ENCODE measurements around the gene HOXB3.

Gene HOXB3

GRCh38 chr17:48568499-48569239 lies 21.4 kb downstream of the HOXB3 start:
- DNase-seq = no peak

DNA sequence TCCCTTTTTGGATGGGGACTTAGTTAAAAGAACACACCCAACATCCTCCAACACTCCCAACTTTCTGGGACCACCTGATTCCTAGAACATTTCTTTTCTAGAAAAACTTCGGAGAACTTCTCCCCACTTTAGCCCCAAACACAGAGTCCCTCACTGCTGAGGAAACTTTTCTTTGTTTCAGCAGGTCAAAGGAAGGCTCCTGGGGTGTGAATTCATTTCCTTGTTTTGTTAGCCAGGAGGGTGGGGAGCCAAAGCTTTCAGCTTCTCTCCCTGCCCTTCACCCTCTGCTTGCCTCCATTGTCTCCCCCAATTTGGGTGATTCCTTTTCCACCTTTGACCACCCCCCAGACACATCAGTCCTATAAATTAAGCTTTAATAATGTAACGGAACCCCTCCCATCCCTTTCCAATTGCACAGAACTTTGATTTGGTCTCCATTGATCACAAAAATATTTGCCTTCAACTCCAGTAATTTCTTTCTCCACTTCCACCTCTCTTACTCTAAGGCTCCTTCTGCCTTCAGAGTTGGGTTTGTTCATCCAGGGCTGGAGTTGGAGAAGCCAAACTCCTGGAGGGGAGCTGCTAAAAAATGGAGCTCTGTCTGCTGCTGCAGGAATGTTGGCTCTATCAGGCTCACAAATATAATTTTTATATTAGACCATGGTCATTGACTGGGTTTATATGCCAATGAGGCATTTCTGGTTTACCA lies 22.2 kb downstream of the HOXB3 start:
- DNase-seq = no peak

GRCh38 chr17:48567209-48567608 lies 22.8 kb downstream of the HOXB3 start:
- DNase-seq = no peak

DNA sequence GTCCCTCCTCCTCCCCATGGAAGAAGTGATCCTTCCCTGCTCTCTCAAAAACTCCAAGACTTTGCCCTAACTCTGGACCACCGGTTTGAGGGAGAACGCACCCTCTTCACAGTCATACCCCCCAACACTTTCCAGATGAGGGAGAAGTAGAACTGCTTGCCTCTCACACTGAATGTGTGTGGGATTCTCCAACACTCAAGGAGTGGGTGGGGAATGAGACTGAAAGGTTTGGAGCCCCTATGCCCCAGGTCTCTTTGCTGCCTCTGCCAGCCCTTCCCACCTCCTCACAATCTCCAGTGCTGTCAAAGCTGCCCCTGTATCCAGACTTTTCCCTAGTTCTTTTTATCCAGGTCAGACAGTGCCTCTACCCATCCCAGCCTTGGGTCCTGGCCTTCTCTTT lies 23.3 kb downstream of the HOXB3 start:
- no peak for DNase-seq

DNA sequence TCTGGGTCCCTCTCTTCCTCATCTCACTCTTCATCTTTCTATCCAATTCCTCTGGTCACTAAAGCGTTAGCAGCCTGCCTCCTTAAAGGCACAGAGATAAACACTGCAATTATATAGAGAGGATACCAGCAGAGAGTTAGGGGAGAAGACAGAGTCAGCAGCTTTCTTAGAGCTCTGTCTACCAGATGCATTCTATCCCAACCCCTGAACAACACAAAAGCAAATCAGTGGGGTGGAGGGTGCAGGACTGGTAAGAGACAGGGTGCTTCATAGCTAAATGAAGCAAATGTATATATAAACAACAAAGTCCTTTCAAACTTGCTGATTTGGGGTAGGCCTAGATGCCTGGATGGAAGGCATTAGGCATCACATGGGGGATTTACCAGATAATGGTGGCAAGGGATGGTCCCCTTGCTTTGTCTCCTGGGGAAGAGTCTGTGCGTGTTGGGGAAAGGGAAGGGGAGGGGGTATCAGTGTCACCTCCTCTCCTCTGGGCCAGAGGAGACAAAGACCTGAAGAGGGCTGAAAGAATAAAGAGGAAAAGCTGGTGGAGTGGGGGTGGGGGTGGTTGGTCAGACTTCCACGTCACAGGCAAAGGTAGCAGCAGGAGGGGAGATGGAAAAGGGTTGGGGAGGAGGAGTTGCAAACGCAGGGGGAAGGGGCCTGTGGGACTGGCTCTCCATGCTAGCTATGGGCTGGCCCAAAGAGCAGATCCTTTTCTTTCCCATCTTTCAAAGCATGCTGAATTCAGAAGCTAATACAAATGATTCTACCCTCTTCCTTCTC lies 23.9 kb downstream of the HOXB3 start:
- DNase-seq = no peak

GRCh38 chr17:48565022-48565554 lies 25.0 kb downstream of the HOXB3 start:
- DNase-seq = no peak

GRCh38 chr17:48564188-48565021 lies 25.6 kb downstream of the HOXB3 start:
- DNase-seq = no peak

GRCh38 chr17:48563867-48564187 lies 26.2 kb downstream of the HOXB3 start:
- DNase-seq = no peak

GRCh38 chr17:48563385-48563838 lies 26.6 kb downstream of the HOXB3 start:
- DNase-seq = no peak

DNA sequence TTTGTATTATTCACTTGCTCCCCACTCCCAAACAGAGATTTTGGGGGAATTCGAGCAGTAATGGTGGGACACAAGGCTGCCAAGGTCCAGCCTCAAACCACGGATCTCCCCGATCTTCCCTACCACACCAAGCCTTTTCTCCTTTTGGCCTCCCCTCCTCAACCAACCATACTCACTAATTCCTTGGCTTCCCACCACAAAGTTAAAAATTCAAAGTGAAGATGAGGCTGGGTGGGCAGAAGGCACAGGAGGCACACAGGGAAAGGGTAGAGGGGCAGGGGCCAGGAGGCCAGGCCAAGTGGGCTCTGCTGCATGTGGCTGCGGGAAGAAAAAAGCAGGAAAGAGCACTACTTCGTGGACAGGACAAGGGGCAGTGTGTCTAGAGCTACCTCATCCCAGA lies 27.1 kb downstream of the HOXB3 start:
- DNase-seq = no peak

DNA sequence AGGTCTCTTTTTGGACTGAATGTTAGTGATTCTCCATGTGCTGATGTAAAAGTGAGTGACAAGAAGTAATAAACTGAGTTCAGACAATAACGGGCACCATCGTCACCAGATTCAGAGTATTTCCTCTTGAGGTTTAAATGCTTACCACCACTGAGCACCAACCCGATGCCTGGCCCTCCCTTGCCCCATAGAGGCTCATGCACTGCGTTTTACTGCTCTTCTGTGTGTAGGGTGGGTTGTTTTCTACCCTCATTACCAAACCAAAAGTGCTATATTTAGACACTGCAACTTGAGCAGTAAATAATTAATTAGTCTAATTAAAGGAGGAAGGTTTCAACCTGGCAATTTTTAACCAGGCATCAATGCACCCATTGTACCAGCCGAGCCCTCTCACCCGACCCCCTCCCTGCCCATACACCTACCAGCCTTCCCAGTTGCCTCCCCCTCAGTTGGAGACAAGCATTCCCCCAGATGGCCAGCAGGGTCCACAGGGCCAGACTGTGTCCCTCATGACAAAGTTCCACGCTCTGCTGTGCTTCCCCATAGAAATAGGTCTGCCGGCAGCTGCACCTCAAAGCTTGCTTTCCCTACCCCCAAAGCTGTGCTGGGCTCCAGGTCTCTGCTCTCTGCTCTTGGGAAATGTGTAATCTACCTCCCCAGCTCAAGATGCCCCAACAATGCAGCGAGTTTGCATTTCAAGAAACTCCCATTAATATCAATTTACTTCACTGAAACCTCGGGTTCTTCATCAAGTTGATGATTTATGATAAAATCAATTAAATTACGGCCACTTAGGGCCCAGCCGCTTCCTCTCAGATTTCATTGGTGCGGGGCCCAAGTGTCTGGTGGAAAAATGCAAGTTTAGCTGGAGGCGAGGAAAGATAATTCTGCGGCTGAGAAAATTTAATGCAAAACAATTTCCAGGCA lies 27.9 kb downstream of the HOXB3 start:
- DNase-seq = no peak

GRCh38 chr17:48559840-48560817 lies 29.9 kb downstream of the HOXB3 start:
- DNase-seq = no peak

DNA sequence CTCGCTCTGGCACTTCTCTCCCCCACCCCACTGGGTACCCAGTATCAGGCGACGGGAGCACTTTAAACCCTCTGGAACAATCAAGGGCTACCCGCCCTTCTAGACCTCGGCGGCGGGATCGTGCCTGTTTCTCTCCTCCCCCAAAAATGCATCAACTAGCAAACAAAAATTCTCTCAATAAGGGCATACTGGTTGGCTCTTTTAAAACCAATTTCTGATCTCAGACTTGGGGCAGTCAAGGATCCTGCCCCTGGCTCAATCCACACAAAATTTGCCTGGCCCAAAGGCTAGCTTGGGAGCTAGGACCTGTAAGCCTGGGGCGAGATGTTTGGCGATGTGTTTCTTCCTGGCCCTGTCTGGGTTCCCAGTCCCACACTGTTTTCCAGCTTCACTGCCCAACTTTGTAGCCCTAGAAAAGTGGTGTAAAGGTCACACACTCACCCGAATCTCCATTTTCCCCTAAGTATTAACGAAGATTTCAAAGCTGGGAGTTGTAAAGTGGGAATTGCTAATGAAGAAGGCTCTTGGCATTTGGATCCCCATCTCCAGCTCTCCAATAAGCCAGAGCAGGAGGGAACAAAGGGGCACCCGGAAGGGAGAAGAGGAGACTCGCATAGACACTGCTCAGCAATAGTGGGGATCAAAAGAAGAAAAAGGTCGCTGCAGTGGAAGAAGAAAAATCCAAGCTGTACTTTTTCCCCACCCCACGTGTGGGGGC lies 30.8 kb downstream of the HOXB3 start:
- no peak for DNase-seq

- DNase-seq = no peak
Observed at GRCh38 chr17:48558831-48559121, 31.3 kb downstream of the HOXB3 start.

- DNase-seq = no peak
Observed at GRCh38 chr17:48558057-48558830, 31.8 kb downstream of the HOXB3 start.

- no peak for DNase-seq
Observed at GRCh38 chr17:48556576-48557401, 33.3 kb downstream of the HOXB3 start.

GRCh38 chr17:48556229-48556575 lies 33.8 kb downstream of the HOXB3 start:
- no peak for DNase-seq
